ENCODE results near the gene PTPRE. TPM values are rescaled to one million over a fixed set of nuclear protein-coding genes. Genes with fewer than 3 reads are reported as not detected.

The PTPRE gene
- total RNA-seq, 1 donor from 2014 or later: 19.6 TPM

DNA sequence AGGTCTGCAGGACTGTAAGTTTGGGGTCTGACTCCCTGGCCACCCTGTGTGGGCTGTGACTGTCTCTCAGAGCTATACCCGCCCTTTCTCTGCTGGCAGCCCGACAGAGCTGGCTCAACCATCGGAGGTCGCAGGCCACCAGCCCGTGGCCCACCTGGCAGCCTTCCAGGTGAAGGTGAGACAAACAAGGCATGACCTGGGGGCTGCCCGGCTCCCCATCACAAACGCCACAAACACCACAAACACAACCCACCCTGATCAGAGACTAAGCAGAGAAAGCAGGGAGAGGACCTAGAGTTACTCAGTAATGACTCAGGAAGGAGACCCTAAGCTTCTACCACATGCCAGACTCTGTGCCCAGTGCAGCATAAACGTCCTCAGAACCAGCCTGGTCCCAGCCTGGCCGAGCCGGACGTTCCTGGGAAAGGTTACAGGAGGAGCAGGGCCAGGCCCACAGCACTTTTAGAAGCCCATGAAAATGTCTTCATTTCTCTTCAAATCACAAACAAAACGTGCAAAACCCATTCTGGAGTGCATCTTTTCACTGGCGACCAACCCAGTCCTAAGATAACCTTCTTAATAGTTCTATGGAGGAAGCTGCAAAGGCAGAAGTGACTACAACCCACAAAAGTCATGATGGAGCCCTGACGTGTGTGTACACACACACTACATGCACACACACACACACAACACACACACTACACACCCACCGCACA, 152.5 kb downstream of the PTPRE start:
- DNase-seq (ENCODE audit: low read depth): no peak

DNA sequence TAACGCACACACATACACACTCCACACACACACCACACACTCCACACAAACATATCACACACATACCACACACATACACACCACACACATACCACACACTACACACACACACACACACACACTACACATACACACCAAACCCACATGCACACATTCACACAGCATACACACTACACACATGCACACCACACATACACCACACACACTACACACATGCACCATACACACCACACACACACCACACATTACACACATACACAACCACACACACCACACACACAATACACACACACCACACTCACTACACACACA, 153.0 kb downstream of the PTPRE start:
- DNase-seq (ENCODE audit: low read depth): no peak

DNA sequence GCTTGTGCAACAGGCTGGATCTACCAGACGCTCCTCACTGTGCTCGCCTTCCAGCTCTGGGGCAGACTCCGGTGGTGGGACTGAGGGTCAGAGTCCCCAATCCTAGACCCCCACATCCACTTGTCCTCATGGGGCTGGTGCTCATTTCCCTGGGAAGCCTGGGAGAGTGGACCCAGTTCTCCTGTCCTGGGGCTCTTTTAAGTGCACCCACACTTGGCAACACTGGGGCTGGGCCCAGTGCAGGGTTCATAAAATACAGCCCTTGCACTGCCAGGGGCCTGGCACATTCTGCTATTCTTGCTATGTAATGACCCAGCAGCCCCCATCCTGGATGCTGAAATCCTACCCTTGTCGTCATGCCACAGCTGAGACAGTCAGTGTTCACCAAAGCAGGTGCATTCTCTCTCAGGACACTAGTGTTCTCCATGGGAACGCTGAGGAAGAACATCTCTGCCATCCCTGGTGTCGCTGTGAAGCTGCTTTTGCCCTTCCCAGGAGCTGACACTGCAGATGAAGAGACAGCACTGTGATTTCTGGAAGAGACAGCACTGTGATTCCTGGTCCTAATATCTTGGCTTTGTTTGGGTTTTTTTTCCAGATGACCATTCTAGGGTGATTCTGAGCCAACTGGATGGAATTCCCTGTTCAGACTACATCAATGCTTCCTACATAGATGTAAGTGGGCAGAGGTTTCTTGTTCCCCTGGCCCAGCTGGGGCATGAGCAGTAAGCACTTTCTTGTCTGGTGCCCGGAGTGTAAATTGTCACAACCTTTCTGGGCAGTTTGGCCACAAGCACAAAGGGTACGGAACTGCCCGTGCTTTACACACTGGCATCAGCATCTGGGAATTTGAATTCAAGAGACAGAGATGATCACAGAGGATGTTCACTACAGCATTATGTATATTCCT, 153.7 kb downstream of the PTPRE start:
- no peak for DNase-seq (ENCODE audit: low read depth)

DNA sequence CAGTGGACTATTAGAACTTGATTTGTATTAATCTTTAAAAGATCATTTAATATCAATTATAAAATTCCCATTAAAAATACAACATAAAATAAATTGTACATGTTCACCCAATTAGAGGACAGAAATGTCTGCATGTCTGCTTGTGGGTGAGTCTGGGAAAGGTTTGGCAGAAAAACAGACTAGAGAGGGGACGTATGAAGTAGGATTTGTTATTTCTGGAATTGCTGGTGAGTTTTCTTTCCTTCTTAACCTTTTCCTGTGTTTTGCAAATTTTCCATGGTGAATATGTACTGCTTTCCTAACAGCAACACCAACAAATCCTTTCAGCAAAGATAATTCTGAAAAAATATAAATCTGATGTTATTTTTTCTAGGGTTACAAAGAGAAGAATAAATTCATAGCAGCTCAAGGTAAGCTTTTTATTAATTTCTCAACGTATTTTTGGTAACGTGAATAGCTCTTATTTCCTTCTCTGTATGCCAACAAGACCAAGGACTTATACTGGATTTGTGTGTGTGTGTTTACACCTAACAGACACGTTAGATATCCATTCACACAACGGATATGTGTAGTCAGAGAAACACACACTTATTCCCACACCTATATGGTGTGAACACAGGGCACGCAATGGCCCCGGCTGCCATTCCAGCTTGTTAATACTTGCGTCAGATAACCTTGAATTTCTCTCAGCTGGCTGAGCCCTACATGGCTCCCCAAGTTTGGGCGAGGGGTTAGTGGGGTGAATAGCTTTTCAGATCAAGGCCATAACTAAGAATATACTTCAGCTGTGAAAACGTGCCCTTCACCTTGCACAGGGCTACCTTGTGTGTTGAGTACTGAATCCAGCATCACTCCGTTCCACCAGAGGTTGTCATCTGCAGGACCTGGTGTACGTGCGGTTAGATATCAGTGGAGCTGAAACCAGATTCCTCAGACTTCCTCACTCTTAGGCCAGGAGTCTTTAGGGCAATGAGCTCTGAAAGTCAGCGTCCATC, 154.7 kb downstream of the PTPRE start:
- no peak for DNase-seq (ENCODE audit: low read depth)

DNA sequence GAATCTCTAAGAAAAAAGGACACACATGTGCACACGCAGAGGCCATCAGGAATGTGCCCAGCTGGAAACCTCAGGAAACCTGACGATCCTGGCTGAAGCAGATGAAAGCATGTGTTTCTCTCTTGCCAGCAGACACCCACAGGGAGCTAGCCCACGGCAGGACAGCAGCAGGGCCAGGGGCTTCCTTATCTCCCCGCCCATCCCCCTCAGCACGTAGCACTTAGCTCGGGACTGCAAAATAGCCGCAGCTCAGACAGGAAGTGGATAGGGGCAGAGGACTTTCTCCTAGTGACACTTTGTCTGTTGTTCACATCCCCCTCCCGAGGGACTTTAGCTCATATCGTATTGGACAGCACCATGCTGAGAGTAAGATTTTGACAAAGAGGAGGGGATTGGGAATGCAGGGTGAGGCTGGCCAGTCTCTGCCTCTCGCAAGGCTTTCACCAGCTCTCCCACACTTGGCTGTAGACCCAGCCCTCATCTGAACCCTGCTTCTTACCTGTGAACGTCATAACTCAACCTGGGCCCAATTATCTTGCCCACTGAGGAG, 155.5 kb downstream of the PTPRE start:
- no peak for DNase-seq (ENCODE audit: low read depth)

DNA sequence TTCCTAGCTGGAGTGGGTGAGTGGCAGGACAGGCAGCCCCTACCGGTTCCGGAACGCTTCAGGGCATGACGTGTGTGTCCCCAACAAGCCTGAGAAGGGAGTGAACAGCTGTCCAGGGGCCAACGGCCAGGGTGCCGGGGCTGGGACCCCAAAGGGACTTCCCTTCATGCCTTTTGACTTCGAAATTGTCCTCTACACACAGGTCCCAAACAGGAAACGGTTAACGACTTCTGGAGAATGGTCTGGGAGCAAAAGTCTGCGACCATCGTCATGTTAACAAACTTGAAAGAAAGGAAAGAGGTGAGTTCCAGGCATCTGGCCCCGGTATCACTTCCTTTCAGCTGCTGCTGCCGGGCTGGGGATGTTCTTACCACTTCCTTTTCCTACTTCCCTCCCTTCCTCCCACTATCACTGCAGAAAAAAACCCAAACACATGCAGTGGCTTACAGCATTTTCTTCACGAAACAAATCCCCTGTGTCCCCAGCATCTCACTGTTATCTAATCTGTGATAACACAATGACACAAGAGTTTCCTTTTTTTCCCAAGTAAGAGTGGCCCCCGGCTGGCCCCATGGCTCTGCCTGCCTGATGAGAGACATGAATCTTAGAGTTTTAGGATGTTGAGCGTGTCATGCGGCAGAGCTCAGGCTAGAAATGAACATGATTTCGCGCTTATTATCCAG, 156.1 kb downstream of the PTPRE start:
- DNase-seq (ENCODE audit: low read depth): no peak

DNA sequence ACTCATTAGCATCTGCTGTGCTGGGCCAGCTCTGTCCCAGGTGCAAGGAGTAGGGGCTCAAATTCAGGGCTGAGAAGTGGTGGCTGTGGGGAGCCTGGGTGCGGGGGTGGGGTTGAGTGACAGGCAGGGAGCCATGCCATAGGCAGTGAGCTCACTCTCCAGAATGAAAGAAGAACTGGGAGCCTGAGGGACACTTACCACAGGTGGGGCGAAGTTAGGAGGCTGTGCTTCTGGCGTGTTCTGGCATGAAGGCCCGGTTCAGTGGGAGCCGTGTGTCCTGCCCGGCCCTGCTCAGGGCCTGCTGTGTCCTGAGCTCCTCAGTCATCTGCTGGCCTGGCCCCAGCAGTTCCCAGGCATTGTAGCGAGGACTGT, 156.8 kb downstream of the PTPRE start:
- no peak for DNase-seq (ENCODE audit: low read depth)

DNA sequence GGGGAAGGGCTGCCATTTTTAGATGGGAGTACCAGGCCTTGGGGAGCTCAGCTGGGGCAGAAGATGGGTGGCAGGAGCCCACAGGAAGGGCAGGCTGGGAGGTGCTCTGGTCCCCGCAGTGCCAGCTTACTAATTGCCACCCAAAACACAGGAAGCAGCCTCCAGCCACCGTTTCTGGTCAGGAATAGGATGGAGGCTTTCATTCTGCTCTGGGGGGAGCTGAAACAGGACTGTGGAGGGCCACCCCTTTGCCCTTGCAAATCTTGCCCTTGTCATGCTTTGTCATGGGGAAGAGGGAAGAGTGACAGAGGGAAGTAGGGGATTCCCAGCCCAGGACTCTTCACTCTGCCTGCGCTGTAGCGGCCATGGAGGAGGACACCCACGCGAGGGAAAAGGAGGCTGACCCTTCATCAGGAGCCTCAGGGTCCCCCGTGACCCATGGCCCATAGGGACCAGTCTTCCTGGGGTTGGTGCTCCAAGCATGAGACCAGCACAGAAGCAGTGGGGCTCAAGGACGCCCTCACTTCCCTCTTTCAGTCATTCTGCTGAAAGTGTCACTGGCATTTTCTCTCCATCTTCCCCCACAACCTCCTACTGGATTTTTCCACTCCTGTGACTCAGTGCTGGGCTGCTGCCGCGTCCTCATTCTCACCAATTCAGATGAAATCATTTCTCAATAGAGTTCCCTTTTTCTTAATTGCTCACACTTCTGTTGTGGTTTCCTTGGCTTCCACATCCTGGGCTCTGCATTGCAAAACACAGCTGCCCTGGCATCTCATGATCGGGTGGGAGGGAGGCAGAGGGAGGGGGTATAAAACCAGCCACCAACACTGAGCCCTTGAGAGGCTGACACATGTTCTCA, 157.4 kb downstream of the PTPRE start:
- peak; percentile 98 for DNase-seq (ENCODE audit: low read depth)

DNA sequence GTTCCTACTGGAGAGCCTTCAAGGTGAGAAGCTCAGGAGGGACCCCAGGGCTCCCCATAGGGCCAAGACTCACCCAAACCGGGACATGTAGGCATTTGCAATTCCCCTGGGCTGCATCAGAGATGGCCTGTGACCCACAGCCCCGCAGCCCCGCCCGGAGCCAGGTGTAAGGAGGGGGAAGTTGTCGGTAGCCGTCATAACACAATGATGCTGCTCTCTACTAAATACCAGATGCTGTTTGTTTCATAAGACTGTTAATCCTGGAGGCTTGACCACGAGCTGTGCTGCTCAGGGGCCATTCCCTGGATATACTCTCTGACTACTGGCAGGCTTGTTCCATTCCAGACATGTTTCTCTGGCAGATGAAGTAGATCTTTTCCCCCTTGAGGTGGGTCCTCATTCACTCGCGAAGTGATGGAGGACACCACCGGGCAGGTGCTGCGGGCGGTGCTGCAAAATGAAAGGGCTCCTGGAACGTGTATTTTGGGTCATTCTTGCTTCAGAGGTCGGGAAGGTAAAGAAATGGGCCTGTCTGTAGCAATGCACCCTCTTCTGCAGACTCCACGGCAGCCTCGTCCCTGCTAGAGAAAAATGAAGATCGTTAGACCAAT, 158.2 kb downstream of the PTPRE start:
- peak; percentile 48 for DNase-seq (ENCODE audit: low read depth)

DNA sequence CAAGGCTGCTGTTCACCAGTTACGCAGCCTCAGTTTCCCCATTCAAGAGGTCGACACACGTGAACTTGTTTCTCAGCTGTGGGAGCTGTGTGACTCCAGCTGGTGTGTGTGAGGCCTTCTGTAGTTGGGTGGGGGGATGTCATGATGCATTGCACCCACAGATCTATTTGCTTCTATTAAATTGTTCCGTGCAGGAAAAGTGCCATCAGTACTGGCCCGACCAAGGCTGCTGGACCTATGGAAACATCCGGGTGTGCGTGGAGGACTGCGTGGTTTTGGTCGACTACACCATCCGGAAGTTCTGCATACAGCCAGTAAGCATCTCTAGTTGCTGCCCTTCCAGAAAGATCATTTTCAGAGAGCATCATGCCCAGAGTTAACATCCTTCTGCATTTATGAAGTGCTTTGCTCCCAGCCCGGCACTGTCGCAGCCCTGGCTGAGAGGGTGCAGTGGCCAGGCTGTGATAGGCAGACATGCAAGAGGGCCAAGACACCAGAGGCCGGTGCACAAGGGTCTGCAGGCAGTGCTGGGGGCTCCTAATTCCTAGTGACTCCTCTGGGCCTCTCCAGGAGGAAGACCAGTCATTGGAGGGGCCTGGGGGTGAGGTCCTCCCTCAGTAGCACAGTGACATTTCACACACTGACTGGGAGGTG, 159.1 kb downstream of the PTPRE start:
- no peak for DNase-seq (ENCODE audit: low read depth)

DNA sequence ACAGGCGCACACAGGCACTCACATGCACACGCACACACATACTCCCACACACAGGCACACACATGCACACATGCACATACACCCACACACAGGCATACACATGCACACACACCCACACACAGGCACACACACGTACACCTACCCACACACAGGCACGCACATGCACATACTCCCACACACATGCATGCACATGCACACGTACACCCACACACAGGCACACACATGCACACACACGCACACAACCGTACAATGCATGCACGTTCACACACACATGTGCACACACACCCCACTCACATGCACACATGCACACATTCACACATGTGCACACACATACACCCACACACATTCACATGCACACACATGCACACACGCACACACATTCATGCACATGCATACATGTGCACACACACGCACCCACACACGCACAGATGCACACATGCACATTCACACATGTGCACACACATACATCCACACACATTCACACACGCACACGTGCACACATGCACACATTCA, 160.0 kb downstream of the PTPRE start:
- no peak for DNase-seq (ENCODE audit: low read depth)

DNA sequence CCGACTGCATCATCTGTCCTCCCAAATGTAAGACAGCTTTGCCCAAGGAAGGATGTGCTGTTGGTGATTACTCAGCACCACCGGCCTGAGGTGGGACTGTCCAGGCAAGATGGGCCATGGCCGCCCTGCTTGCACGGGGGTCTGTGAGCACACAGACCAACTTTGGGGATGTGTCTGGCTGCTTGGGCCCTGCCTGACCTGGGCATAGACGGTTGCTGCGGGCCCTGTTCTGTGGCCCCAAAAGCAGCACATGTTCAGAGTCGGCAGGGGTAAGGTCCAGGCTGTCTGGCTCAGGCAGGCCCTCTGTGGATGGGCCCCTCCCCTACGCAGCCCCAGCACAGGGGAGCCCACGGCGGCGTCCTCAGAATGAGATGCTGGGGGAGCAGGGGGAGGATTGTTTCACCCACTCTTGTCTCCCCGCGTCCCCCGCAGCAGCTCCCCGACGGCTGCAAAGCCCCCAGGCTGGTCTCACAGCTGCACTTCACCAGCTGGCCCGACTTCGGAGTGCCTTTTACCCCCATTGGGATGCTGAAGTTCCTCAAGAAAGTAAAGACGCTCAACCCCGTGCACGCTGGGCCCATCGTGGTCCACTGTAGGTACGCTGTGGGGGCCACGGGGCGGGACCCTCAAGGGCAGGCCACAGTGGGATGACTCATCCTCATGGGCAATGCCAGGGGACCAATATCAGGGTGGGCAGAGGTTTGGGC, 160.9 kb downstream of the PTPRE start:
- no peak for DNase-seq (ENCODE audit: low read depth)

DNA sequence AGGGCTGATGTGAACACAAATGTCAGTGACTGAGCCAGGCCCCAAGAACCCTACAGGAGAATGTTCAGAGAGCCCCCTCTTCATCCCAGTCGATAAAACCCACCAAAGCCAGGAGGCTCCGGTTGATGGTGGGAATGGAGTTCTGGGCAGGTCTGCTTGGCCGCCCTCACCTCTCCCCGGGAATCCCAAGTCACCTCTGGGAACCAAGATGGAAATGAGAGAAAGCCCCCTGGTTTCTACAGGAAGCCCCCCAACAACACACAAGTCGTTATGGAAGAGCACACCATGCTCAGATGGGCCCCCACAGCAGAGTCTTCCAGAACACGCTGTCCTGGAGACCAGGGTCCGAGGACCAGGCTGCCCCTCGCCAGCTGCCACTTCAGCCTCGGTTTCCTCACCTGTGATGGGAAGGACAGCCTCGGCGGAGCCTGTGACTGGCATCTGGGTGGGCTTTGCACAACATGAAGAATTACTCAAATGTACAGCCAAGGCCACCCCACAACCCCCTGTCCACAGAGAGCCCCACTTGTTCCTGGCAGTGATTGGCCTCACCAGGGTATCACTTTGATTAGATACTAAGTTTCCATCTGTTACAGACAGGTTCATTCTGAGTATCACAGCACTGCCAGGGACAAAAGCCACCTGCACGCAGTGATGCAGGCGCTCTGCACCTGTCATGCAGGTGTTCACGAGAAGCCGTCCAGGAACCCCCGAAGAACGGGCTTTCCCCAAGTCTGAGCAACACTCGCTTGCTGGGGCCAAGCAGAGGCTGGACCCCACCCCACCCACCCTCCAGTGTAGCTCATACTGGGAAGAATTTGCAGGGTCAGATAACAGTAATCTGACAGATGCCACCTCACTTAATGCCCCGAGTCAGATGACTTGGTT, 161.7 kb downstream of the PTPRE start:
- DNase-seq (ENCODE audit: low read depth): no peak

DNA sequence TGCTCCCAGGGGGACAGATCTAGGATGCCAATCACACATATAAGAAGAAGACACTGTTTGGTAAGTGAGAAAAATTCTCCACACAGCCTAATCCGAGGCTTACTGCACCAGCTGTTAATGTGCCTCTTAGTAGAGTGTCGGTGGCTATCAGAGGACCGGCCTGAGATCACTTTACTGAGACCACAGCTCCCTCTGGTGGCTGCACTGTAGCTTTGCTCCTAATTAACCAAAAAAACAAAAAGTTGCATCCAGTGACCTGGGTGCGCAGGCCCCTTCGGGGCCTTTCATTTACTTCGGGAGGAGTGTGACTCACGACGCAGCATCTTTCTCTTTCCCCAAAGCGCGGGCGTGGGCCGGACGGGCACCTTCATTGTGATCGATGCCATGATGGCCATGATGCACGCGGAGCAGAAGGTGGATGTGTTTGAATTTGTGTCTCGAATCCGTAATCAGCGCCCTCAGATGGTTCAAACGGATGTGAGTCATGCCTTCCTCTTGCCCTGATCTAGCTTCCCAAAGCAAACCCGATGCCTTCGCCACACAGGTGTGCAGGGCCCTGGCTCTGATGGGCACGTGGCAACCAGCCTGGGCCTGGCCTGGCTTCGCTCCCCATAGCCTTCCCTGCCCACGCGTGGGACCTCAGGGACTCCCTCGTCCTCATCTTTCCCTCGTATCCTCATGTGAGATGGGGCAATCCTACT, 162.6 kb downstream of the PTPRE start:
- DNase-seq (ENCODE audit: low read depth): peak; percentile 60

DNA sequence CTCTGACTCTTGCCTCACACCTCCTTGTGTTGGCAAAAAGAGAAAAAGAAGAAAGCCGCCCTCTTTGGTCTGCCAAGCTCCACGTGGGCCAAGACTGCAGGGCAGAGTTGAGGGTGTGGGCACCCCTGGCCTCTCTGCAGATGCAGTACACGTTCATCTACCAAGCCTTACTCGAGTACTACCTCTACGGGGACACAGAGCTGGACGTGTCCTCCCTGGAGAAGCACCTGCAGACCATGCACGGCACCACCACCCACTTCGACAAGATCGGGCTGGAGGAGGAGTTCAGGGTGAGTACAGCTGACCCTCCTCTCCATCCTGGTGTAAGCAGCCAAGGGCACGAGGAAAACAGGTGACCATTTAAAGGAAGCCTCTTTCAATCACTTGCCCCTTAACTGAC, 163.3 kb downstream of the PTPRE start:
- DNase-seq (ENCODE audit: low read depth): no peak

DNA sequence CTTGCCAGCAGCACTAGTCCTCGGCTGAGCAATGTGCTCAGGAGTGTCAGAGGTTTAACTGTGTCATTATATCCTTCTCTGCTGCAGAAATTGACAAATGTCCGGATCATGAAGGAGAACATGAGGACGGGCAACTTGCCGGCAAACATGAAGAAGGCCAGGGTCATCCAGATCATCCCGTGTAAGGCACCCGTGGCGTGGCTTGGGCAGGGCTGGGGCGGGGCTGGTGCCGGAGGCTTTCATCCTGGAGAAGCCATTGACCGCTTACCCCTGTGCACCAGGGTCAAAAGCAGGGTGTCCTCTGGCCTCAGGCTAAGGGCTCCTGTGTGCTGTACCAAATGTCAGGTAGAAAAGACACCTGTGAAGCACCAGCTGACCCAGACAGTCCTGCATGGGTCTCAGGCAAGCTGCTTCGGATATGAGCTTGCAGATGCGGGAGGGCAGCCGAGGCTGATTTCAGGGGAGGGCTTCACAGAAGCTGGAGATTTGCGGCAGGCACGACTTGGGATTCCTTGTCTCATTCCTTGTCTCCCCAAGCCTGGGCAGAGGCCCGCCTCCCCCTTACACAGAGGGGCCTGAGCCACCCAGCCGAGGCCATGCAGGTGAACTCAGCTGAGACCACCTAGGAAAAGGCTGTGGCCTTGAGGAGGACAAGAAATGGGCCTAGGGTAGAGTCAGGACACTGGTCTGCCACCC, 164.0 kb downstream of the PTPRE start:
- no peak for DNase-seq (ENCODE audit: low read depth)

All from renal cortical epithelial cell (primary cell).